ENCODE results near the gene FLT1. TPM values are rescaled to one million over a fixed set of nuclear protein-coding genes. Genes with fewer than 3 reads are reported as not detected.

FLT1 gene
- total RNA-seq, 2 donors from 2014 or later: 3.2 to 10.3 TPM

DNA sequence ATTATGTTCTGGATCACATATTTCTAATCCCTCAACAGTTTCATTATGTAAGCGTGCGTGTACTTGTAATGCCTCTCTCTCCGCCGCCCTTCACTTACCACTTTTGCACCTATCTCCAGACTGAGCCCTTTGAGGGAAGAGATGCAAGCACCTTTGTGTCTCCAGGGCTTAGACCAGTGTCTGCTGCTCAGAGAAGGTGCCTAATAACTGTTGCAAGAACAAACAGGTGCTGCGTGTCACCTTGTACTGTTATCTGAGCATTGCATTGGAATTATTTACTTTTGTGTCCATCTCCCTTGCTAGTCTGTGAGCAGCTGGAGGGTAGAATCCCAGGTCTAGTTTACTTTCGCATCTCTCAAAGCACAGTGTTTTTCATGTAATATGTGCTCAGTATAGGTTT, 156.2 kb downstream of the FLT1 start:
- H3K9ac ChIP-seq (ENCODE audit: extremely low read depth, low read length, poor library complexity, severe bottlenecking): no peak overlapping the region
- H3K4me3 ChIP-seq (ENCODE audit: low read length): no peak overlapping the region
- H3K4me1 Mint-ChIP-seq: peaks cover 2% of the 10 kb centered on the region
- no peak overlapping the region for H3K4me3 Mint-ChIP-seq
- no peak for DNase-seq
- H3K27ac ChIP-seq (ENCODE audit: low read depth, low read length): no peak overlapping the region
- H3K4me1 ChIP-seq (ENCODE audit: control insufficient read depth, insufficient read depth, low read length): peaks cover 3% of the 10 kb centered on the region
- no peaks in the 10 kb centered on the region for H3K27me3 ChIP-seq (ENCODE audit: control insufficient read depth, insufficient read depth, low read length, poor library complexity, severe bottlenecking)
- no peaks in the 10 kb centered on the region for H3K27me3 Mint-ChIP-seq (ENCODE audit: insufficient read depth)
- WGBS, 2 experiments (ENCODE audit: insufficient coverage in 1 of 2, insufficient read length in 1 of 2): 93 to 100% methylated on average over 1 to 5 of the region's 6 CpGs
- no peaks in the 10 kb centered on the region for H3K9me3 Mint-ChIP-seq
- TF ChIP-seq, protein P1, sequence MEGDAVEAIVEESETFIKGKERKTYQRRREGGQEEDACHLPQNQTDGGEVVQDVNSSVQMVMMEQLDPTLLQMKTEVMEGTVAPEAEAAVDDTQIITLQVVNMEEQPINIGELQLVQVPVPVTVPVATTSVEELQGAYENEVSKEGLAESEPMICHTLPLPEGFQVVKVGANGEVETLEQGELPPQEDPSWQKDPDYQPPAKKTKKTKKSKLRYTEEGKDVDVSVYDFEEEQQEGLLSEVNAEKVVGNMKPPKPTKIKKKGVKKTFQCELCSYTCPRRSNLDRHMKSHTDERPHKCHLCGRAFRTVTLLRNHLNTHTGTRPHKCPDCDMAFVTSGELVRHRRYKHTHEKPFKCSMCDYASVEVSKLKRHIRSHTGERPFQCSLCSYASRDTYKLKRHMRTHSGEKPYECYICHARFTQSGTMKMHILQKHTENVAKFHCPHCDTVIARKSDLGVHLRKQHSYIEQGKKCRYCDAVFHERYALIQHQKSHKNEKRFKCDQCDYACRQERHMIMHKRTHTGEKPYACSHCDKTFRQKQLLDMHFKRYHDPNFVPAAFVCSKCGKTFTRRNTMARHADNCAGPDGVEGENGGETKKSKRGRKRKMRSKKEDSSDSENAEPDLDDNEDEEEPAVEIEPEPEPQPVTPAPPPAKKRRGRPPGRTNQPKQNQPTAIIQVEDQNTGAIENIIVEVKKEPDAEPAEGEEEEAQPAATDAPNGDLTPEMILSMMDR (conservative IDR thresholded peaks at IDR 0.05): no peak
- no peaks in the 10 kb centered on the region for H3K36me3 ChIP-seq (ENCODE audit: control insufficient read depth, insufficient read depth, low read length)
- H3K36me3 Mint-ChIP-seq (ENCODE audit: low read depth): no peaks in the 10 kb centered on the region
- no peaks in the 10 kb centered on the region for H3K9me3 ChIP-seq (ENCODE audit: control insufficient read depth, low read length)
- no peak overlapping the region for H3K27ac Mint-ChIP-seq

DNA sequence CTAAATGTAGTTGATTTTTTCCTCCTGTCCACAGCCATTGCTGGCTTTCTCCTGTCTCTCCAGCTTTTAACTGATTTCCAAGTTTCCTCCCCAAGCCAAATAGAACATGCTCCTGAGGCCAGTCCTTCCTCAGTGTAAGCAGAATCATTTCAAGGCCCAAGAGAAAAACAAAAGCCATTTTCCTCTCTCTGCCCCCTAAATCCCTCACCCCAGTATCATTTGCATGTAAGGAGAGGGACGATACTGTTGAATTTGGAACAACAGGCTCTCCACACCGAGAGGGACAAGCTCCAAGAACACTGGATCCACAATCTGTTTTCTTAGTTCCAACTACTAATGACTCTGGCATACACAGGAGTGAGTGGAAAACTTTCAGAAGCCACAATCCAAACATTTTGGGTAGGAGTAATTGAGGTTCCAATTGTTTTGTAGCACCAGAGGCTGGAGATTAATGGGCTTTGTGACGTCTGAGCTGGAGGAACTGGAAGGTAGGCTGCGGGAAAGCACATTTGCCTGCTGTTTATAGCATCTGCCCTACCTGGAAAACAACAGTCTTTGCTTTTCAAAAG, 156.8 kb downstream of the FLT1 start:
- no peaks in the 10 kb centered on the region for H3K36me3 Mint-ChIP-seq (ENCODE audit: low read depth)
- H3K36me3 ChIP-seq (ENCODE audit: control insufficient read depth, insufficient read depth, low read length): no peaks in the 10 kb centered on the region
- no peaks in the 10 kb centered on the region for H3K27me3 Mint-ChIP-seq (ENCODE audit: insufficient read depth)
- H3K9me3 Mint-ChIP-seq: no peaks in the 10 kb centered on the region
- H3K27ac Mint-ChIP-seq: no peak overlapping the region
- no peak for DNase-seq
- 90 to 94% methylated on average over 2 to 4 of the region's 4 CpGs for WGBS, 2 experiments (ENCODE audit: insufficient coverage in 1 of 2, insufficient read length in 1 of 2)
- TF ChIP-seq, protein P1 (conservative IDR thresholded peaks at IDR 0.05): no peak
- no peak overlapping the region for H3K4me3 Mint-ChIP-seq
- H3K4me1 ChIP-seq (ENCODE audit: control insufficient read depth, insufficient read depth, low read length): peaks cover 3% of the 10 kb centered on the region
- no peak overlapping the region for H3K27ac ChIP-seq (ENCODE audit: low read depth, low read length)
- no peak overlapping the region for H3K4me3 ChIP-seq (ENCODE audit: low read length)
- peaks cover 2% of the 10 kb centered on the region for H3K4me1 Mint-ChIP-seq
- H3K9me3 ChIP-seq (ENCODE audit: control insufficient read depth, low read length): no peaks in the 10 kb centered on the region
- no peaks in the 10 kb centered on the region for H3K27me3 ChIP-seq (ENCODE audit: control insufficient read depth, insufficient read depth, low read length, poor library complexity, severe bottlenecking)
- no peak overlapping the region for H3K9ac ChIP-seq (ENCODE audit: extremely low read depth, low read length, poor library complexity, severe bottlenecking)

DNA sequence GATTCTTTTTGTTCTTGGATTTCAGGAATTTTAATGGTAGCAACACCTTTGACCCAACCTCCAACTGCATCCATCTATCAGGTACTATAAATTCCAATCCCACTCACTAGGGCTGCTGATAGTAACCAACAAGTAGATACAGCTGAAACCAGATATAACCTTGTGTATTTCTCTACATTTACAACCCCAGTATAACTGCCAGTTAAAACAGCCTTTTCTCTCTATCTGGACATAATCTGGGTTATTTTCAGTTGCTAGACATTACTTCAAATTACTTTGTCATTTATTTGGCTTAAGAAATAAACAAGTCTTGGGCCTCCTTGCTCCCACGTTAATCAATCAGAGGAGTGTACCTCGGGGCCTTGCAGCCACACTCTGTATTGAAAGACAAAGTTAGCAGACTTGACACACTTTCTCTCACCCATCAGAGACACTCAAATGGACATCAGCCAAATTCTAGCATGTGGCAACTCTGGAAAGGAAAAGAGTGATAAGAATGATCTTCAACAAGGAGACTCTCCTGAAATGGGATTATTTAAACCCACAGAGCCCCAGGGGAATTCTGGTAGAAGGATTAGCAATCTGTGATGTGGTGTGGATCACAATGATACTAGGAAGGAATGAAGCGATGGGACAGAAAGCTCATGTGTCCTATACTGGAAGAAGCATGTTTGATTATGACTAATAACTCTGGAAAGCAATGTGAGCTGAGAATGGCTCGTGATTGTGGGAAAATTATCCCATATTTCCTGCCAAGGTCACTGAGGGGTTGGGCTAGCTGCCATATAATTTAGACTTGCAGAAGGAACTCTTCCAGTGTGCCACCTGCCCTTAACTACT, 157.5 kb downstream of the FLT1 start:
- H3K27ac Mint-ChIP-seq: no peak overlapping the region
- no peaks in the 10 kb centered on the region for H3K27me3 Mint-ChIP-seq (ENCODE audit: insufficient read depth)

More for the DNA sequence above, 157.5 kb downstream of the FLT1 start:
- Histone ChIP-seq H3K36me3 (ENCODE audit: control insufficient read depth, insufficient read depth, low read length) (no peaks in the 10 kb centered on the region), H3K27ac (ENCODE audit: low read depth, low read length) (no peak overlapping the region), H3K27me3 (ENCODE audit: control insufficient read depth, insufficient read depth, low read length, poor library complexity, severe bottlenecking) (no peaks in the 10 kb centered on the region), H3K4me3 (ENCODE audit: low read length) (no peak overlapping the region), H3K4me1 (ENCODE audit: control insufficient read depth, insufficient read depth, low read length) (peaks cover 3% of the 10 kb centered on the region), H3K9me3 (ENCODE audit: control insufficient read depth, low read length) (no peaks in the 10 kb centered on the region), H3K9ac (ENCODE audit: extremely low read depth, low read length, poor library complexity, severe bottlenecking) (no peak overlapping the region)
- 93% methylated on average over 3 to 4 of the region's 4 CpGs for WGBS, 2 experiments (ENCODE audit: insufficient coverage in 1 of 2, insufficient read length in 1 of 2)
- no peak for DNase-seq
- Mint-ChIP-seq H3K4me3 (no peak overlapping the region), H3K4me1 (peaks cover 2% of the 10 kb centered on the region), H3K9me3 (no peaks in the 10 kb centered on the region), H3K36me3 (ENCODE audit: low read depth) (no peaks in the 10 kb centered on the region)
- TF ChIP-seq, protein P1 (conservative IDR thresholded peaks at IDR 0.05): no peak
